ENCODE results near the gene KCNJ3.

KCNJ3 gene, protein sequence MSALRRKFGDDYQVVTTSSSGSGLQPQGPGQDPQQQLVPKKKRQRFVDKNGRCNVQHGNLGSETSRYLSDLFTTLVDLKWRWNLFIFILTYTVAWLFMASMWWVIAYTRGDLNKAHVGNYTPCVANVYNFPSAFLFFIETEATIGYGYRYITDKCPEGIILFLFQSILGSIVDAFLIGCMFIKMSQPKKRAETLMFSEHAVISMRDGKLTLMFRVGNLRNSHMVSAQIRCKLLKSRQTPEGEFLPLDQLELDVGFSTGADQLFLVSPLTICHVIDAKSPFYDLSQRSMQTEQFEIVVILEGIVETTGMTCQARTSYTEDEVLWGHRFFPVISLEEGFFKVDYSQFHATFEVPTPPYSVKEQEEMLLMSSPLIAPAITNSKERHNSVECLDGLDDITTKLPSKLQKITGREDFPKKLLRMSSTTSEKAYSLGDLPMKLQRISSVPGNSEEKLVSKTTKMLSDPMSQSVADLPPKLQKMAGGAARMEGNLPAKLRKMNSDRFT

DNA sequence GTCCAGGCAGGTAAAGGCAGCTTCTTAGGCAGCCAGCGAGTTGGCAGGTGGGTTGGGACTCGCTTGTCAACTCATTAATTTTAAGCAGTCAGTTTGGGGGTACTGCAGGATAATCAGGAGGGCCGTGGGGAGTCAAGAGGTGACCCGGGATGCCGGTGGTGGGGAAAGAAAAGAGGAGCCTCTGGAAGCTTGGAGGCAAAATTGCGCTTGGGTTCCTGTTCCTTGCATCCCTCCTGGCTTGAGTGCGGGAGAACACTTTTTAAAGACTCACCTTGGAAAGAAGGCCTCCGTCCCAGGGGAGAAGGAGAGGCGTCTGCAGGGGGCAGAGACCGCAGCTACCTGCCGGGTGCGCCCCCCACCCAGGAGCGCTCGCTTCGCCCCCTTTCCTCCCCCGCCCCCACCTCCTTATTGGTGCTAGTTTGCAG, at the start of gene KCNJ3:
Gene KCNJ3 (plus strand): TSS at position 400 of the 425 bp plus-strand sequence. CDS start 81 bp downstream, outside the sequence.
- no peak for DNase-seq

DNA sequence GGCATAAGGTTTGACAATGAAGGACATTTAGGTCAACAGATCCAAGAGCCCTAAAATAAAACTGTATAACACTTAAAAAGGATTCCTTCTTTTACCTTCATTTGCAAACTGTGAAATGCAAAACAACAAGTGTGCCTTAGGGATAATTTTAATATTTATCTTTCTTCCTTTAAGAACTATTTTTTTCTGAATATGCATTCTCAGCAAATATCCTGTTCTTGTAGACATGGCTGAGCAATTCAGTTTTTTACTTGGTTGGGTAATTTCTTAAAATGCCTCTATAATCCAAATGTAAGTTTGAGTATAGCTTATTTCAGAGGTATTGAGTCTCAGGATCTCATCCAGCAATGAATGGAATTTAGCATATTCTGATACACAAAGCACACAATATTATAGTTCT, 43.0 kb upstream of the KCNJ3 start:
- no peak for DNase-seq

DNA sequence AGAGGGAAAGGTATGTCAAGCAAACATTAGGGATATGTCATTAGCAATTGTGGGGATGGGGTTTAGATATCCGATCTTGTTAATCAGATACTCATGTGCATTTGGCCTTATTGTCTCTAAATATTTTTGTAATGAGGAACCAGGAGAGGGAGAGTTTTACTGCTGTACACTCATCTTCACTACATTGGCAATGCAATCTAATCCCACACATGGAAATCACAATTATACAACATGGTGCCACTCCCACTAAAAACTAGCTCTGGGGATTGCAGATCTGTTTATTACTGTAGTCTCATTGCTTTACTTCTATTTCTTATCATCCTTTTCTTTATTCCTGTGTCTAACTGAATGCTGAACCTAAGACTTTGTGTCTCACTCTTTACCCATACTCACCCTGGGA, 39.6 kb upstream of the KCNJ3 start:
- no peak for DNase-seq

DNA sequence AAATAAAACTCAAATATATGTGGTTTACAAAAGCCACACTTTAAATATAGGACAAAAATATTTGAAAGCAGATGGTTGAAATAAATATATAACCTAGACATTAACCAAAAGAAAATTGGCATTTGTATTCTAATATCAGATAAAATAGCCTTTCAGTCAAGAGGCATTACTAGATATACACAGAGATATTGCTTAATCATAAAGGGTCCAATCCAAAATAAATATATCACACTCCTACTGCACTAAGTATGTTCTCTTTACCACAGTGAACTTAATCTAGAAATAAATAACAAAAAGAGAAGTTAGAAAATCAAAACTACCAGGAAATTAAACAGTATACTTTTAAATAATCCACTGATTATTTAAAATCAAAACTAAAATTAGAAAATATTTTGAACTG, 34.2 kb upstream of the KCNJ3 start:
- no peak for DNase-seq

DNA sequence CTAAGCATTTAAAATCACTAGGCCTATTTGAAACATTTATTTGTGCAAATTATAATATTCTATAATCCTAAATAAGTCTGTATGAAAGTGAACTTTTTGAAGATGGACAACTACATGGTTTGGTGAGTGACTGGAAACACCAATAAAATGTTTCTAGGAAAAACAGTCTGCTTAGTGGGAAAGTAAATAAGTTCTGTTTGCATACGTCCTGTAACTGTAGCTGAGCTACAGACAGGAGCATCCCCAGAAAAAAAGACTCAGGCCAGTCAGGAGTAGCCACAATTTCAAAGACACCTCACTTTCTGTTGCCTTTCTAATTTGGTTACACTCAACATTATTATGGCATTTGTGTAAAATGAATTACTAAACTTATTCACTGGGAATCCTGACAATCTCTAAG, 28.4 kb upstream of the KCNJ3 start:
- DNase-seq: no peak

DNA sequence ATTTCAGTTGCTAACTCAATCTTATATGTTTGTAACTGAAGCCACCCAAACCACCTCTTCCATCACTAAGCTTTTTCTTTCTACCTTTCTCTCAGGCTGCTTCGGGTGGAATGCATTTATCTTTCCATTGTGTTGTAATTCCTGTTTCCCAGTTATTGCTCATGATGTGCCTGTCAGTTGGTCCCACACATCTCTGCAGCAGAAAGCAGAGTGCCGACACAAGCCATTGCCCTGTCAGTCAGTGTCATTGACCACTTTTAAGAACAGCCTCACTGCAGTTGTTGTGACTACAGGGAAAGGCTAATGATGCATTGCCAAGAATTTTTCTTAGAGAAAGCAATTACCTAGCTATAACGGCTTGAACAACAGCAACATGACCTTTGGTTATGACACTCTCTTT, 24.8 kb upstream of the KCNJ3 start:
- DNase-seq: no peak

DNA sequence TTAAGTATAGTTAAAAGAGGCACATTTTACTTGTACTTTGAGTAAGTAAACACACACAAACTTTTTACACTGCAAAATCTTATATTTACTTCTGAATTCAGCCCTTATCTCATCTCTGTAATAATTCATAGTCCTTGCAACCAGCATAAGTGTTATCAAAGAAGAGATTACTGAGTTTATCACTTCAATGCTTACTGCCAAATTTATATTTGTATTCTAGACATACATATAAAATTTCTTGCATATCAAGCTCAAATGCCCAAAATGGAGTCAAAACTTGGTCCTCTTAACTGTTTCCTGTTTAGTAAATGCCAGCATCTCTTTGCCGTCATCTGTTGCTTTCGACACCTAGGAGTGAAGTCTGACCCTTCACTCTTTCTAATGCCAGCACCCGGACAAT, 21.1 kb upstream of the KCNJ3 start:
- DNase-seq: no peak

DNA sequence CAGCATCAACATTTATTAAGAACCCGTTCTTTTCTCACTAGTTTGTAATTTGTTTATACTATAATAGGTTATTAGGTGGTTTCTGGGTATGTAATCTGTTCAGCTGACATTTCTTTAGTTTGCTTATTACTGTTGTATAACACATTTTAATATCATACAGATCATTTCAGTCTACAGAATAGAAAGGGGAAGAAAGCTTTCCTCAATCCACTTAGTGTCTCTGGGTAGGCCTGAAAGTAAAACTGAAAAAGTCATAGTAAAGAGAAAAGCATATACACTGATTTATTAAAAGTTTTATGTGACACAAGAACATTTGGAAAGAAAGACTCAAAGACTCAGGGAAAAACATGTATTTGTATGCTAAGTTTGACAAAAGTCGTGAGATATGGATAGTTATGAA, 16.8 kb upstream of the KCNJ3 start:
- DNase-seq: no peak

DNA sequence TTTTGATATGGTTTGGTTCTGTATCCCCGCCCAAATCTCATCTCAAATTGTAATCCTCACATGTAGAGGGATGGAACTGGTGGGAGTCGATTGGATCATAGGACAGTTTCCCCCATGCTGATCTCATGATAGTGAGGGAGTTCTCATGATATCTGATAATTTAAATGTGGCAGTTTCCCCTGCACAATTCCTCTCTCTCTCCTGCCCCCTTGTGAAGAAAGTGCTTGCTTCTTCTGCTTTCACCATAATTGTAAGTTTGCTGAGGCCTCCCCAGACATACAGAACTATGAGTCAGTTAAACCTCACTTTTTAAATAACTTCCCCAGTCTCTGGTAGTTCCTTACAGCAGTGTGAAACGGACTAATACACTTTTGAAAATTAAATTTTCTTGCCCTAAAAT, 12.3 kb upstream of the KCNJ3 start:
- no peak for DNase-seq

DNA sequence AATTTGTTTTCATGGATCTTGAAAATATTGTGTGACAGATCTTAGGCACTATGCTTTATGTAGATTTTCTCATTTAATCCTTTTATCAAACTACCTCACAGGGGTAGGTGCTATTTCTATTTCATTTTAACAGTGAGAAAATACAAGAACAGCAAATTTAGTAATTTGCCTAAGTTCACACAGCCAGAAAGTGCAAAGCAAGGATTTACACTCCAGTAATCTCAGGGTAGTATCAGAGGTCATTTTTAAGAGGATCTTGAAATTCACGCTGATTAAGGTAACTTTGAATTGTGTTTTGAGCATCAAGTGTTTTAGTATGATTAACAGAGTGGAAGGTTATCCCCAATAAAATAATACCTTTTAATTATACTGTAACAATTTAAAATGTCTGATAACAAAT, 10.1 kb upstream of the KCNJ3 start:
- no peak for DNase-seq

DNA sequence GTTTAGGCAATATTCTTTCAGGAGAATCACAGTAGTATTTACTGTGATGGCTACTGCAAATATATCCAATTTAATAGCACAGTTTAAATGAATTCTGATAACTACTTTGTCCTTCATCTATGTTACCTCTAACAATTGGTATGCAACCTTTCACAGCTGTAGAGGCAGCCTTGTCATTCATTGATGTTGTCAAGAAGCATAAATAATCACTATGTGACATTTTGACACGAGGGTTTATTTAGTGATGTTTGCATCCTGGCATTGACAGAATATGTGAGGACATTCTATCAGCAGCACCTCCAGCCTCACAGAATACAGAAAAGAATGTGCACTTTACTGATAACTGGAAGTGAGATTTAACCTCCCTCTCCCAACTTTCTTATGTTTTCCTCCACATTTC, 9.3 kb upstream of the KCNJ3 start:
- DNase-seq: no peak

DNA sequence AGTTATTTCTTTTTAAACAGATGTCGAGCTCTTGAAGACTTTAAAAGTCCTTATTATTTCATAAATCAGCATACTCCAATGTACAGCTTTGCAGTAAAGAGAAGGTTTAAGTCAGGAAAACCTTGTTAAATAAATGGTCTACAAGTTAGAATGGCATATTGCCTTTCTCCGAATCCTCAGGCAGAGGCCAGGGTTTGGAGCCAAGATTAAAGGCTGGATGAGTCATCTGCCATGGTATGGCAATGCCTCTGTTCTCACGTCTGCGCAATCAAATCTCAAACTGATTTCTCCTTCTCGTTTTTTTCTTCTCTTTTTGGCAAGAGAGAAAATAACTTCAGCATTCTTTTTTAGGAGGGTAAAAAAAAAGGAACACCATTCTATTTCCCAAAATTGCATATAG, 5.6 kb upstream of the KCNJ3 start:
- DNase-seq: no peak

DNA sequence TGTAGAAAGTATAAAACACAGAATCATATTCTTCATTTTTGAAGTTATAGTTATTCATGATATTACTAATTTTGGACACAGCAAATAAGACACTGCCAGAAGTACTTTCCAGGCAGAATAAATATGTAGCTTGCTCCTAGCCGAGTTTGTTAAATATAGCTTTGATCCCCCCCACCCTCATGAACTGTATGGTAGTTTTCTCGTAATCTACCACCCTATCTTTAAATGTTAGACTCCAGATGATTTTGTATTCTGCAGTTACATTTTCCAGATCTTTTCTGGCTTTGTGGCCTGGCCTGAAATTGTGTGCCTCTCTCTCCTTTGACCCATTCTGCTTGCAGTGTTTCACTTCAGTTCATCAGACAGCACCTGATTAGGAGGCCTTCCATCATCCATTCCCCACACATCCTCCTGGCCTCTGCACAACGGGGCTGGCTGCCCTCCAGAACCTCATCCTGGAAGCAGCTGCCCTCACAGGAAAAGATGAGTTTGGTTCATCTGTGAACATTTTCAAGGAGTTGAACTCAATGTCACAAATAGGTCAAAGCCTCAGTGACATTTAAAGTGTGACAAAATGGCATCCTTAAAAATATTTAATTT, 4.7 kb upstream of the KCNJ3 start:
- no peak for DNase-seq

DNA sequence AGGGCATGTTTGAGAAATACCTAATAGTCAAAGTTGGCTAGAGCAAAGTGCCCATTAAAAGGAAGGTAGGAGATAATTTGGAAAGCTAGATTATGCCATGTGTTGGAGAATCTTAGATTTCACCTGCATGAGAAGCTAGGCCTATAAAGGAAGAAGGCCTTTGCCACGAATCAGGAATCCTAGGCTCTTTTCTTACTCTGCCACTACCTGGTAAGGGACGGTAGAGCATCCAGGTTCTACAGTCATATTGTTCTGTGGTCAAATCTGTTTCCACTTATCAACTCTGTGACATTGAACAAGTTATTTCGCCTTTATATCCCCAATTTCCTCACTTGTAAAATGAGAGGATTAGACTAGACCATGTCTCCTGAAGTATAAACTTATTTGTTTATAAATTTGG, 3.6 kb upstream of the KCNJ3 start:
- no peak for DNase-seq

DNA sequence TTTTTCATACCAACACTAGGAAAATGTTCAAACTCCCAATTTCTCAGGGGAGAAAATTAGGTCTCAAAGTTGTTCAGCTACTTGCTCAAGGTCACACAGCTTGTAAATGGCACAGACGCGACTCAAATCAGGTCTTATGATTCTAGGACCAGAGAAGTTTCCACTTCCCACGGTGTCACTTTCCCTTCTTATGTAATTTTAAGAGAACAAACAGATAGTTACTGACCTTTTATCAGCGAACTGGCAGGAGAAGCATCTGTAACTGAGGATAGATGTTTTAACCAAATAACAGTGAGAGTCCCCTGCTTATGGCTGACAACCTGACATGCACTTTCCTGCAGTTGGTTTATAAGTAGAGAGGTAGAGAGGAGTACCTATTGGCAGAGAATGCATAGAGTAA, 2.1 kb upstream of the KCNJ3 start:
- no peak for DNase-seq

DNA sequence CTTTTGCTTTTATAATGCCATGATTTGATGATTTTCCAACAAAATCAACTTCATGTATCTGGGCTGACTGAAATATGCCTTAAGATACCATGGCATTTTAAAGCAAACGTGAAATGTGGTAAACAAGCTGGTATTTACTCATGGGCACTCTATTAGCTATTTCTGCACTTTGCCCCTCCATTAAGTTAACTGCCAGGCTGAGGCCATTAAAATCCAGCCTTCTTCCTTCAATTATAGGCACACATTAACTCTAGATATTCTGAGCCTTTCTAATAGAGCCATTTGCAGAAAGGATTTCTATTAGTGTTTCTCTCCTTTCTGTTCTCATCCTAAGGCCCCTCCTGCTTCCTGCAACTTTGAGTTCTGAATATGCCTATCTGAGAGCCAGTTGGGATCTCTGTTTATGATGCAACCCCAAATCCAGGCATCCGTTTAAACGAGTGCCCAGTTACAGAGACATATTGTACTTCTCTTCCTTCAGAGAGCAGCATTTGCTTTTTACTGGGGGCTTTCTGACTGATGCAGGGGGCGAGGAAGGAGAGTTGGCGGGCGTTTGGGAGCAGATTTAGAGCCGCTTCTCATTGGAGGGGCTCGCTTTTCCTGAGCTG, 1.6 kb upstream of the KCNJ3 start:
- no peak for DNase-seq

DNA sequence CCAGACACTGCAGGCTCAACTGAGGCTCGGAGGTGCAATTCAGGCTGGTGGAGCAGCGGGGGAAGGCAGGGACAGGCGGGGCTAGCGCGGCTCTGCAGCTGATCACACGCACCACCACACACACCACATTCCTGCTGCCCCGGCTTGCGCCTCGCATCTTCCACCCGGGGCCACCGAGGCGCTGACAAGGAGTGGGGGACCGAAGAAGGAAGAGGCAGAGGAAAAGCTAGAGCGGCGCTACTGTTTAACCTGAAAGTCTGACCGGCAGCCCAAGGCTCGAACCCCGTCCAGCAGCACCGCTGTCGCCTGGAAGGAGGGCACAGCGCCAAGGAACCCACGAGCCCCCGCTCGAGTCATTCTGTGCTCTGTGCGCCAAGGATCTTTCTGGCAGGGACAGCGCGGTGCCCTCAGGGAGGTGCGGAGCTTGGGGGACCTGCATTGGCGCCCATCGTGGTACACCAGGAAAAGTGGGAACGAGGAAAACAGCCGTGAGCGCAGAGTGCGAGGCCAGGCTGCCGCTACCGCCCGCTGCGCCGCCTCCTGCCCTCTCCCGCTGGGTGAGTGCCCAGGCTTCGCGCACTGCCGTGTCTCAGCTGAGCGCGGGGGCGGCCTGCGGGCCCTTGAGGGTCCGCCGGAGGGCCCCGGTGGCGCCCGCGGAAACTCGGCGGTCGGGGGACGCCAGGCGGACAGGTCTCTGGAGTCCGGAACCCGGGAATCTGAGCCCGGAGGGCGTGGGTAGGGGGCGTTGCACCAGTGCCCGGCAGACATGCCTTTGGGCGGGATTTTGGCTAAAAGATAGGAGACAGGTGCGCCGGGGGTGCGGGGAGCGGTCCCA, 860 bp upstream of the KCNJ3 start:
- peak; percentile 23 for DNase-seq

DNA sequence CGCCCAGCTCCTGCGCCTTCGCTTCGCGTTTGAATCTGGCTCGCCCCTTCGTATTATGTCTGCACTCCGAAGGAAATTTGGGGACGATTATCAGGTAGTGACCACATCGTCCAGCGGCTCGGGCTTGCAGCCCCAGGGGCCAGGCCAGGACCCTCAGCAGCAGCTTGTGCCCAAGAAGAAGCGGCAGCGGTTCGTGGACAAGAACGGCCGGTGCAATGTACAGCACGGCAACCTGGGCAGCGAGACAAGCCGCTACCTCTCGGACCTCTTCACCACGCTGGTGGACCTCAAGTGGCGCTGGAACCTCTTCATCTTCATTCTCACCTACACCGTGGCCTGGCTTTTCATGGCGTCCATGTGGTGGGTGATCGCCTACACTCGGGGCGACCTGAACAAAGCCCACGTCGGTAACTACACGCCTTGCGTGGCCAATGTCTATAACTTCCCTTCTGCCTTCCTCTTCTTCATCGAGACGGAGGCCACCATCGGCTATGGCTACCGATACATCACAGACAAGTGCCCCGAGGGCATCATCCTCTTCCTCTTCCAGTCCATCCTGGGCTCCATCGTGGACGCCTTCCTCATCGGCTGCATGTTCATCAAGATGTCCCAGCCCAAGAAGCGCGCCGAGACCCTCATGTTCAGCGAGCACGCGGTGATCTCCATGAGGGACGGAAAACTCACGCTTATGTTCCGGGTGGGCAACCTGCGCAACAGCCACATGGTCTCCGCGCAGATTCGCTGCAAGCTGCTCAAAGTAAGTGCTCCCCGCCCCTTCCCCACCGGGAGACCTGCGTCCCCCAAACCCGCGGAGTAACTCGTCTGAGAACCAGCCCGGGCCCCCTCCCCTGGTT, 453 bp downstream of the KCNJ3 start:
- no peak for DNase-seq

DNA sequence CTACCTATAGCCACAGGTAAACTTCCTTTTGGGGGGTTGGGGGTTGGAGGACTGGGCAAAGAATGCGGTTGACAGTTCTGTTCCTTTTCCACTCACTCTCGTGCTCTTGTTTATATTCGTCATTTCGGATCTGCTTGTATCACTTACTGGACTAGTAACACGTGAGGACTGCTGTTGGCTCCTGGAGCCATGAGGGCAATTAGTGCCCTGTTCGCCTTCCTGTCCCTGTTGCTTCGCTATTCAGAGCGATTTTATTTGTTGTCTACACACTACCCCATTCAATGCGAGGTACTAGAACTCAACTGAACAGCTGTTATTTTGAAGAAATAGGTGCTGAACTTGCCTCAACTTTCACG, 1.1 kb downstream of the KCNJ3 start:
- DNase-seq: no peak

DNA sequence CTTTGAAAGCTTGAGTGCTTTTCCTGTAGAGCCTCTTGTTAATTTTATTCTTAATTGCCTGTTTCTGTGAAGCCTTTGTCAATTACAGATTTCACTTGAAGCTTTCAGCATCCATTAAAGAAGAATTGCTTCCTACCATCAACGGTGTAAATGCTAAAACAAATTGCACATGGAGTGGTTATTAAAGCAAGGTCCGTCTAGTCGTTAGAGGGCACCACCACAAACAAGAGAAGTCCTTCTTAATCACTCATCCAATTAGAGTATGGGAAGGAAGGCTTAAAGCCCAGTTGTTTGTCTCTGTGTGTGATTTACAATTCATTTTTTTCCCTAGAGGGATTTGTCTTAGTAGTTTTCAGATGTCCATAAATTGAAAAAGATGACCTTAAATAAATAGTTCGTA, 1.6 kb downstream of the KCNJ3 start:
- no peak for DNase-seq

DNA sequence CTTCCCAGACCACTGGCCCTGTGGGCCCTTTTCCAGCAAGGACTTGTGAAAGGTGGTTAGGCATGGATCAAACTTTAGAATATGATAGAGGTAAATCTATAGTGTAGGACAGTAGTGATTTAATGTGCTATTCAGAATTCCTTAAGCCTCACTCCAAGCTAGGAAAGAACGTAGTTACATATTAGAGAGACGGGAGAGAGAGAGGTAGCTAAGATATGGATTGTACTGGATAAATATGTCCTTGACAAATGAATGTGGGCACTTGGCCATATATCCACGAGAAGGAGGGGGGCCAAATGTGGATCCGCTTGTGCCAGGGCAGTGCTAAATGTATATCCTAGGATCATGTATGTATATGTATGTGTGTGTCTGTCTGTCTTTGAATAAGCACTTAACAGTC, 6.5 kb downstream of the KCNJ3 start:
- no peak for DNase-seq

DNA sequence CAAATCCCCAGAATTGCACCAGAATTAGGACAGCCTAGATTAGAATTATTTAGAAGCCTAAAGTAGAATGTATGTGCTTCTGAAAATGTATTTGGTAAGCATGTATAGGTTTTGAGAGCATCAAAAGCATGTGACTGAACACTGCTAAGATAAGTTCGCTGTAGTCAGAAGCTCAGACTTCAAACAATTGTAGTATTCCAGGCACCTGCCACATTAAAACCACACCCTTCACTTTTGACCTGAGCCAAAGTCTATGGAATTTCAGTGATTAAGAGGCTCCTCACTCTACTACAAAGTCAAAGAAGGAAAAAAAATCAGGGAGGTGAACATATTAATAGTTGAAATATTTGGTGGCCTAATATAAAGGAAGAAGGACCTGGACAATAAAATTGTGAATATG, 8.2 kb downstream of the KCNJ3 start:
- DNase-seq: no peak

Data from NCI-H2029 treated with DMSO at 0.1 percent for 48 hours (cell line).